Tibial nerve (tissue), 4 donors: ENCODE results near the gene RPRD2.
A peak's percentile ranks its signal among the peaks of the same experiment; 100 is the strongest.

Source experiments
- EP300 ChIP-seq, 2 donors: sonication (generic); formaldehyde crosslinking; IDR thresholded peaks; one replicate each; pipeline ENCODE4 v1.6.1; 2017; ENCODE audit warnings: antibody characterized with exemption in 2 of 2, mild to moderate bottlenecking in 1 of 2
- TF ChIP-seq, protein P1 (sequence below), 5 experiments: fragments of 200-600 bp in 3 of 5; fragments of 450-650 bp in 2 of 5; sonication (generic) in 3 of 5; IDR thresholded peaks; one replicate each; pipeline ENCODE4 v1.5.1; 2016 to 2019; ENCODE audit warnings: antibody characterized with exemption in 5 of 5, mild to moderate bottlenecking in 3 of 5, moderate library complexity in 2 of 5

DNA sequence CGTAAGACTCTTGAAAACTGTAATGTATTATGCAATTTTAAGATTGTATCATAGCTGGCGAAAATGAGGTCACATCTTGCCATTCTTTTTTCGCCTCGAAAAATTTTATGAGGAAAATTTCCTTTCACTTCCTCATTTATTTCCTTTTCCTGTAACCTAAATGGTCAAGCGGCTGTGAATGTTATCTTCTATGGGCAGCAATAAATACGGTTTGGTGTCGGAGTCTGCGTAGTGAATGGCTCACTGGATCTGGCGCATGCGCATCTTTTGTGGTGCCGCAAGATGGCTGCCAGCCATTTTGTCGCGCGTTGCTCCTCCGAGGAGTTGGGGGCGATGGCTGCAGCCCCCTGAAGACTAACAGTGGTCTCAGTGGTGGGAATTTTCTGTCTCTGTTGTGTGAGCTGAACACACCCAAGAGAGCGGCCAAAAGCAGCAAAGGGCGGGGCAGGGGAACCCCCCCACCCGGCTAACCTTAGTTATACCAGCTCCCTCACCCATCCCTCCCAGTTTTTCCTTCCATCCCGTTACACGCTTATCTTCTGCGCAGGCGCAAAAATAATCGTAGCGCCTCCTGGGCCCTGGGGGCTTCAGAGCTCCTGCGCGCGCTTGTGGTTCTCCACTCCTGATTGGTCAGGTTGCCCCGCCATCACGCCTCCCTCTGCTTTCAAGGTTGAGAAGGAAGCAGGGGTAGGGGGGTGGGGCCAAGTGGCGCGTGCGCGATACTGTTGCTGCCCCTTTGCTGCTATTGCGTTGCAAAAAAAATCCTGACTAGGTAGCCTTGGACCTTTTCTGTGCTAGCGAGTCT, at the start of gene RPRD2:
- TF ChIP-seq, protein P1, sequence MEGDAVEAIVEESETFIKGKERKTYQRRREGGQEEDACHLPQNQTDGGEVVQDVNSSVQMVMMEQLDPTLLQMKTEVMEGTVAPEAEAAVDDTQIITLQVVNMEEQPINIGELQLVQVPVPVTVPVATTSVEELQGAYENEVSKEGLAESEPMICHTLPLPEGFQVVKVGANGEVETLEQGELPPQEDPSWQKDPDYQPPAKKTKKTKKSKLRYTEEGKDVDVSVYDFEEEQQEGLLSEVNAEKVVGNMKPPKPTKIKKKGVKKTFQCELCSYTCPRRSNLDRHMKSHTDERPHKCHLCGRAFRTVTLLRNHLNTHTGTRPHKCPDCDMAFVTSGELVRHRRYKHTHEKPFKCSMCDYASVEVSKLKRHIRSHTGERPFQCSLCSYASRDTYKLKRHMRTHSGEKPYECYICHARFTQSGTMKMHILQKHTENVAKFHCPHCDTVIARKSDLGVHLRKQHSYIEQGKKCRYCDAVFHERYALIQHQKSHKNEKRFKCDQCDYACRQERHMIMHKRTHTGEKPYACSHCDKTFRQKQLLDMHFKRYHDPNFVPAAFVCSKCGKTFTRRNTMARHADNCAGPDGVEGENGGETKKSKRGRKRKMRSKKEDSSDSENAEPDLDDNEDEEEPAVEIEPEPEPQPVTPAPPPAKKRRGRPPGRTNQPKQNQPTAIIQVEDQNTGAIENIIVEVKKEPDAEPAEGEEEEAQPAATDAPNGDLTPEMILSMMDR (IDR thresholded peaks at IDR 0.05) = peak in 2 of 5 experiments; percentile 47 to 63
- TF ChIP-seq EP300 (IDR thresholded peaks at IDR 0.05) = peak; percentile 54 to 92
